ENCODE results near the gene SYNE2. TPM values are rescaled to one million over a fixed set of nuclear protein-coding genes. Genes with fewer than 3 reads are reported as not detected.

SYNE2 gene
- total RNA-seq, 1 donor from 2014 or later = 105 TPM

DNA sequence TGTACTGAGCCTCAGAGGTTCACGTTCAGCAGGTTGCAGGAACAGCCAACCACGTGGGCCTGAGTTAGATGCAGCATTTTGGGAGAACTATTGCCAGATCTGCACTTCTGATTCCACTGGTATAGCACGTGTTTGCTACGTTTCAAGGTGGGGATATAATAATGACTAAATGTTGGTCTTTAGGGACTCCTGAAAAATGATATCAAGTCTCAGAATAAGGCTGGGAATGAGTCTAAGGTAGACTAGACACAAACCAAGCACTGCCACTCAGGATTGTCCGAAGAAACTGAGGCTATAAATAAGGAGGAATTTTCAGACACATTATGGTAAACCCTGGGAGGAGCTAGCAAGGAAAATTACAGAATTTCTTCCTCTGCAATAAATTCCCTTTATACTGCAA lies 343.3 kb downstream of the SYNE2 start:
- Mint-ChIP-seq H3K27ac (no peak overlapping the region), H3K36me3 (peaks cover 5% of the 10 kb centered on the region), H3K4me1 (peaks cover 66% of the 10 kb centered on the region), H3K9me3 (no peaks in the 10 kb centered on the region), H3K4me3 (peak overlapping the region; percentile 9), H3K27me3 (ENCODE audit: insufficient read depth, low read depth) (peaks cover 11% of the 10 kb centered on the region)
- Histone ChIP-seq H3K4me3 (no peak overlapping the region), H3K4me2 (peak overlapping the region; percentile 73), H3K4me1 (peaks cover 38% of the 10 kb centered on the region), H2AFZ (replicated peaks) (no peak overlapping the region), H3K27me3 (no peaks in the 10 kb centered on the region), H3K9me3 (ENCODE audit: low read depth) (no peaks in the 10 kb centered on the region), H3K36me3 (no peaks in the 10 kb centered on the region), H3K79me2 (ENCODE audit: low read depth) (no peaks in the 10 kb centered on the region), H3K27ac (no peak overlapping the region), H3F3A (ENCODE audit: low read depth) (peaks cover 21% of the 10 kb centered on the region), H3K9ac (no peak overlapping the region), H4K20me1 (ENCODE audit: low read depth) (peaks cover 78% of the 10 kb centered on the region)
- TF ChIP-seq EZH2 (IDR thresholded peaks at IDR 0.05) (no peak), EZH2phosphoT487 (IDR thresholded peaks at IDR 0.05) (no peak)
- TF ChIP-seq, protein P1, sequence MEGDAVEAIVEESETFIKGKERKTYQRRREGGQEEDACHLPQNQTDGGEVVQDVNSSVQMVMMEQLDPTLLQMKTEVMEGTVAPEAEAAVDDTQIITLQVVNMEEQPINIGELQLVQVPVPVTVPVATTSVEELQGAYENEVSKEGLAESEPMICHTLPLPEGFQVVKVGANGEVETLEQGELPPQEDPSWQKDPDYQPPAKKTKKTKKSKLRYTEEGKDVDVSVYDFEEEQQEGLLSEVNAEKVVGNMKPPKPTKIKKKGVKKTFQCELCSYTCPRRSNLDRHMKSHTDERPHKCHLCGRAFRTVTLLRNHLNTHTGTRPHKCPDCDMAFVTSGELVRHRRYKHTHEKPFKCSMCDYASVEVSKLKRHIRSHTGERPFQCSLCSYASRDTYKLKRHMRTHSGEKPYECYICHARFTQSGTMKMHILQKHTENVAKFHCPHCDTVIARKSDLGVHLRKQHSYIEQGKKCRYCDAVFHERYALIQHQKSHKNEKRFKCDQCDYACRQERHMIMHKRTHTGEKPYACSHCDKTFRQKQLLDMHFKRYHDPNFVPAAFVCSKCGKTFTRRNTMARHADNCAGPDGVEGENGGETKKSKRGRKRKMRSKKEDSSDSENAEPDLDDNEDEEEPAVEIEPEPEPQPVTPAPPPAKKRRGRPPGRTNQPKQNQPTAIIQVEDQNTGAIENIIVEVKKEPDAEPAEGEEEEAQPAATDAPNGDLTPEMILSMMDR (IDR thresholded peaks at IDR 0.05) = no peak
- no peak for DNase-seq (ENCODE audit: low spot score)

DNA sequence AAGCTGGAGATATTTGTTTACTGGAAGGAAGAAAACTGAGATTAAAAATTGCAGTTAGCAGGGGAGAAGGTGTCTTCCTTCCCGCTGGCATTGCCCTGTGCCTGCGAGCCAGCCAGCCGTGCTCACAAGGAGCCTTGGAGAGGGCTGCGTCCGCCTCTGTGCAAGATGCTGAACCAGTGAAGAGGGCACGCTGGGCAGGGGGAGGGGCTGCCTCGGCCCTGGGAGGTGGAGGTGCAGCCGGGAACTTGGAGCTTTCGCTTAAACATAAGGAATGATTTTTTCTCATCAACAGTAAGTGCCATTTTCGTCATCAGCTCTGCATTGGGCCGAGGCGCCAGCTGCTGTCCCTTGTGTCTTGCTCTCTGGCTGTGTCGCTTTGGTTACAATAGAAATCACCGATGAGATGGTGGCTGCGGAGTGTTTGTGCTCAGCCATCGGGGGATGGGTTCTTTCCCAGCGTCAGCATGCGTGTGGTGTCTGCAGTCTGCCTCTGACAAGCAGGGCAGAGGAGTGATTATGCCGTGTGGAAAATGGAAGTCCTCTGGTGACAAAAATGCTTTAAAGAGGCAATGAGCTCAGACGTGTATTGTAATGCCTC lies 344.1 kb downstream of the SYNE2 start:
- peak; percentile 75 for DNase-seq (ENCODE audit: low spot score)
- H3K9me3 ChIP-seq (ENCODE audit: low read depth) = no peaks in the 10 kb centered on the region
- Mint-ChIP-seq H3K36me3 (peaks cover 8% of the 10 kb centered on the region), H3K9me3 (no peaks in the 10 kb centered on the region), H3K4me1 (peaks cover 67% of the 10 kb centered on the region), H3K4me3 (peak overlapping the region; percentile 87), H3K27ac (peak overlapping the region; percentile 70), H3K27me3 (ENCODE audit: insufficient read depth, low read depth) (peaks cover 11% of the 10 kb centered on the region)
- H2AFZ ChIP-seq (replicated peaks) = peak overlapping the region; percentile 14
- peaks cover 38% of the 10 kb centered on the region for H3K4me1 ChIP-seq
- no peak overlapping the region for H3K27ac ChIP-seq
- no peaks in the 10 kb centered on the region for H3K27me3 ChIP-seq
- peak overlapping the region; percentile 43 for H3K4me3 ChIP-seq
- H4K20me1 ChIP-seq (ENCODE audit: low read depth) = peaks cover 74% of the 10 kb centered on the region
- peak overlapping the region; percentile 73 for H3K4me2 ChIP-seq
- no peaks in the 10 kb centered on the region for H3K79me2 ChIP-seq (ENCODE audit: low read depth)
- peaks cover 21% of the 10 kb centered on the region for H3F3A ChIP-seq (ENCODE audit: low read depth)
- H3K9ac ChIP-seq = no peak overlapping the region
- TF ChIP-seq EZH2 (IDR thresholded peaks at IDR 0.05) = no peak
- TF ChIP-seq EZH2phosphoT487 (IDR thresholded peaks at IDR 0.05) = no peak
- TF ChIP-seq, protein P1 (IDR thresholded peaks at IDR 0.05) = no peak
- H3K36me3 ChIP-seq = no peaks in the 10 kb centered on the region

DNA sequence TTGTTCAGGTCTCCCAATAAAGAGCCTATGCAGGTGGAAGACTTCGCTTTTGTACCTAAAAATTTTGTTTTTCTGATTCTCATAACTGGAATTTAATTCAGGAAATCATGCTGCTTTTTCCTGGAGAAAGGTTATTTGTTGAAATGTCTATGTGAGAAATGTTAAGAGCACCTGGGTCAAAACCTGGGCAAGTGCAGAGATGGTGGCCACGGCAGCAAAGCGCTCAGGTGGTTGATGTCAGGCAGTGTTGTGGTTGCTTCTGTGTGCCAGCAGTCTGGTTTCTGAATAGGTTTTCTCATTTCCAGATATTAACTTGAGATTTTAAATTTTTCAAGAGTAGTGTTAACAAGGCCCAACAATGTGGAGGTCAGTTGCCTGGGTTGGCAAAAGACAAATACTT lies 345.2 kb downstream of the SYNE2 start:
- Histone ChIP-seq H3K27ac (no peak overlapping the region), H3F3A (ENCODE audit: low read depth) (peaks cover 10% of the 10 kb centered on the region), H3K4me2 (no peak overlapping the region), H3K9me3 (ENCODE audit: low read depth) (no peaks in the 10 kb centered on the region), H3K36me3 (no peaks in the 10 kb centered on the region), H2AFZ (replicated peaks) (no peak overlapping the region), H3K4me3 (no peak overlapping the region), H3K27me3 (no peaks in the 10 kb centered on the region), H4K20me1 (ENCODE audit: low read depth) (peaks cover 63% of the 10 kb centered on the region), H3K79me2 (ENCODE audit: low read depth) (no peaks in the 10 kb centered on the region), H3K9ac (no peak overlapping the region), H3K4me1 (peaks cover 30% of the 10 kb centered on the region)
- no peak for DNase-seq (ENCODE audit: low spot score)
- Mint-ChIP-seq H3K4me3 (no peak overlapping the region), H3K4me1 (peaks cover 57% of the 10 kb centered on the region), H3K36me3 (peaks cover 8% of the 10 kb centered on the region), H3K27ac (no peak overlapping the region), H3K9me3 (no peaks in the 10 kb centered on the region), H3K27me3 (ENCODE audit: insufficient read depth, low read depth) (peaks cover 10% of the 10 kb centered on the region)
- TF ChIP-seq EZH2 (IDR thresholded peaks at IDR 0.05) (no peak), EZH2phosphoT487 (IDR thresholded peaks at IDR 0.05) (no peak)
- TF ChIP-seq, protein P1 (IDR thresholded peaks at IDR 0.05) = no peak

Data from neural progenitor cell (in vitro differentiated cells).